K562 (cell line): ENCODE measurements around the gene GLRA3. TPM values are rescaled to one million over a fixed set of nuclear protein-coding genes. Genes with fewer than 3 reads are reported as not detected.
A peak's percentile ranks its signal among the peaks of the same experiment; 100 is the strongest.

Experiments used
- ATAC-seq: fragments of 200-7000 bp; cut with Tn5 transposase; 3 replicates; pipeline ENCODE4 v1.9.1; 2020; ENCODE audit warnings: moderate library complexity
- BruUV-seq: library from RNA; stranded (reverse); fragments of 400-500 nt; replicated peaks from 2 replicates; lab custom pipeline; 2021; lab: Mats Ljungman, UMichigan
- CTCF ChIA-PET: fragments of 300-600 bp; formaldehyde crosslinking; extraction: SDS; loops from one replicate; lab custom pipeline; 2021; ENCODE audit warnings: low intra/inter-chr PET ratio; lab: Yijun Ruan, JAX
- POLR2A ChIA-PET: fragments of 300-600, 350-650 bp; sonication (Branson Sonifier 250); formaldehyde crosslinking; extraction: SDS; loops from one replicate; lab custom pipeline; 2021; ENCODE audit warnings: antibody characterized with exemption, inconsistent platforms; lab: Yijun Ruan, JAX
- DNase-seq, 4 experiments: peaks; one replicate each; pipeline versions ENCODE4 v3.0.0 to v3.0.0-alpha.2; 2011 to 2018; ENCODE audit warnings: low spot score in 3 of 4, mixed read lengths in 3 of 4; ENCODE audit errors: extremely low read depth in 1 of 4
- FAIRE-seq: peaks from 2 replicates; lab custom pipeline; 2011; peaks lifted over from hg19 to GRCh38; lab: Jason Lieb, UNC
- H2AFZ ChIP-seq: 2 replicates; pipeline ENCODE4 v1.6.0; 2011; ENCODE audit warnings: low read depth, low read length, control low read depth, inconsistent platforms
- H3K27ac ChIP-seq: fragments of 200-600 bp; 3 replicates; pipeline ENCODE4 v1.8.0; 2011; ENCODE audit warnings: low read depth, mild to moderate bottlenecking, control low read depth, inconsistent platforms, low read length, moderate library complexity, mixed read lengths; ENCODE audit errors: extremely low read depth
- H3K27me3 ChIP-seq, 2 experiments: fragments of 300-600 bp in 1 of 2; 2 replicates in 1 of 2; 3 replicates in 1 of 2; pipeline versions ENCODE4 v1.6.0 to v1.8.0; 2011; ENCODE audit warnings: inconsistent platforms in 2 of 2, low read length in 2 of 2, mild to moderate bottlenecking in 1 of 2, mixed read lengths in 1 of 2, moderate library complexity in 1 of 2; ENCODE audit not compliant: control insufficient read depth in 2 of 2, insufficient read depth in 2 of 2
- H3K36me3 ChIP-seq: fragments of 300-600 bp; 3 replicates; pipeline ENCODE4 v1.8.0; 2011; ENCODE audit warnings: mild to moderate bottlenecking, low read length, inconsistent platforms; ENCODE audit not compliant: control insufficient read depth, insufficient read depth
- H3K4me1 ChIP-seq, 2 experiments: fragments of 200-600 bp in 1 of 2; replicated peaks in 1 of 2; 2 replicates in 1 of 2; 3 replicates in 1 of 2; pipeline versions ENCODE4 v1.5.1 to v1.8.0; 2011; ENCODE audit warnings: inconsistent platforms in 2 of 2, low read length in 2 of 2, mild to moderate bottlenecking in 1 of 2, mixed read lengths in 1 of 2, moderate library complexity in 1 of 2; ENCODE audit not compliant: control insufficient read depth in 2 of 2, insufficient read depth in 2 of 2
- H3K4me2 ChIP-seq: 2 replicates; pipeline ENCODE4 v1.6.1; 2011; ENCODE audit warnings: low read length, control low read depth, inconsistent platforms, mixed read lengths; ENCODE audit not compliant: insufficient read depth
- H3K4me3 ChIP-seq: fragments of 200-600 bp; sonication (generic), shearing (Covaris generic); 2 replicates; pipeline ENCODE4 v1.5.1; 2016; ENCODE audit warnings: control low read depth, inconsistent platforms
- H3K79me2 ChIP-seq: fragments of 200-600 bp; 3 replicates; pipeline ENCODE4 v1.8.0; 2011; ENCODE audit warnings: low read length, inconsistent platforms; ENCODE audit not compliant: control insufficient read depth, insufficient read depth
- H3K9ac ChIP-seq, 2 experiments: 2 replicates each; pipeline versions ENCODE4 v1.6.0 to v1.6.1; 2011; ENCODE audit warnings: low read depth in 2 of 2, low read length in 2 of 2, control low read depth in 1 of 2, inconsistent platforms in 1 of 2, mild to moderate bottlenecking in 1 of 2, mixed read lengths in 1 of 2; ENCODE audit not compliant: insufficient read depth in 1 of 2
- H3K9me1 ChIP-seq: one replicate; pipeline ENCODE4 v1.6.0; 2011; ENCODE audit warnings: inconsistent platforms, mild to moderate bottlenecking, low read length, moderate library complexity; ENCODE audit not compliant: control insufficient read depth, insufficient read depth
- H3K9me3 ChIP-seq: replicated peaks from 2 replicates; pipeline ENCODE4 v1.5.1; 2011; ENCODE audit warnings: low read depth, low read length, inconsistent platforms; ENCODE audit not compliant: control insufficient read depth, insufficient read depth
- H4K20me1 ChIP-seq: replicated peaks from 2 replicates; pipeline ENCODE4 v1.6.1; 2011; ENCODE audit warnings: low read length, inconsistent platforms, mixed read lengths; ENCODE audit not compliant: control insufficient read depth, insufficient read depth
- CCNT2 ChIP-seq: IDR thresholded peaks from 2 replicates; pipeline ENCODE4 v1.6.1; 2011; ENCODE audit warnings: borderline replicate concordance, low read depth, mild to moderate bottlenecking, moderate library complexity, mixed read lengths, low read length; ENCODE audit not compliant: insufficient read length; ENCODE audit errors: extremely low read depth
- CXXC5 ChIP-seq: fragments of 250-450 bp; sonication (Bioruptor Pico); IDR thresholded peaks from 2 replicates; pipeline ENCODE4 v1.8.0; 2022; ENCODE audit warnings: inconsistent platforms, mild to moderate bottlenecking, moderate library complexity
- DPF2 ChIP-seq: fragments of 450-650 bp; IDR thresholded peaks from 2 replicates; pipeline ENCODE4 v1.6.1; 2016
- ETV5 ChIP-seq: sonication (generic); formaldehyde crosslinking; IDR thresholded peaks from 2 replicates; pipeline ENCODE4 v1.4.0; 2020; ENCODE audit warnings: low read depth, mild to moderate bottlenecking, missing genetic modification reagents
- KAT2B ChIP-seq: IDR thresholded peaks from one replicate; pipeline ENCODE4 v1.6.1; 2012; ENCODE audit warnings: low read depth, mild to moderate bottlenecking, control low read depth, inconsistent platforms, low read length, moderate library complexity
- NBN ChIP-seq: fragments of 450-650 bp; IDR thresholded peaks from 2 replicates; pipeline ENCODE4 v1.6.1; 2016; ENCODE audit warnings: low read depth, mild to moderate bottlenecking
- NCOA1 ChIP-seq: fragments of 450-650 bp; IDR thresholded peaks from 2 replicates; pipeline ENCODE4 v1.6.1; 2016; ENCODE audit warnings: low read depth
- POLR2A ChIP-seq: fragments of 450-650 bp; conservative IDR thresholded peaks from 2 replicates; pipeline ENCODE4 v1.6.1; 2016
- SETDB1 ChIP-seq: IDR thresholded peaks from one replicate; pipeline ENCODE4 v1.6.1; 2012; ENCODE audit warnings: low read length, control low read depth, inconsistent platforms
- SP2 ChIP-seq: IDR thresholded peaks from 2 replicates; pipeline ENCODE4 v1.6.1; 2011; ENCODE audit warnings: mild to moderate bottlenecking, low read depth, low read length, moderate library complexity; ENCODE audit not compliant: poor library complexity, severe bottlenecking; ENCODE audit errors: extremely low read depth
- TGIF2 ChIP-seq: sonication (generic); formaldehyde crosslinking; IDR thresholded peaks from 2 replicates; pipeline ENCODE4 v1.8.1; 2022; ENCODE audit warnings: mild to moderate bottlenecking, missing genetic modification reagents, moderate library complexity
- ZBED1 ChIP-seq: IDR thresholded peaks from 2 replicates; pipeline ENCODE4 v1.6.1; 2014
- ZNF77 ChIP-seq: fragments of 250-450 bp; sonication (Bioruptor Pico); IDR thresholded peaks from 2 replicates; pipeline ENCODE4 v1.5.0; 2020
- WGBS: fragments of 100-300 bp; shearing (Covaris generic); methylation state at CpG from one replicate; pipeline ENCODE4 v1.1.6; 2016; ENCODE audit warnings: low coverage, mixed read lengths; ENCODE audit not compliant: insufficient coverage; ENCODE audit errors: missing lambda C conversion rate; 5-methylcytosine and 5-hydroxymethylcytosine counted together
- in situ Hi-C: fragments of 300-500 bp; cut with MboI; formaldehyde crosslinking; loops from 4 replicates; pipeline ENCODE4 v1.15.0; 2018; ENCODE audit warnings: inconsistent platforms, mixed read lengths
- intact Hi-C: fragments of 100-400 bp; cut with micrococcal nuclease; formaldehyde crosslinking; loops from 2 replicates; pipeline ENCODE4 v1.14.2; 2022
- polyA plus RNA-seq, 8 experiments: library from polyadenylated mRNA; depleted of rRNA in 4 of 8; stranded (reverse) in 5 of 8; unstranded in 3 of 8; fragments of >200 nt; fragmentation: Nextera tagmentation in 2 of 8; fragmentation: Illumina TruSeq in 1 of 8; extraction: Ambion mirVana in 2 of 8; extraction: Trizol in 1 of 8; gene quantifications; 2 replicates each; pipeline versions ENCODE4 v1.2.1 to v1.2.3, GENCODE V29; 2011 to 2014; ENCODE audit warnings: inconsistent platforms in 1 of 8, missing spikeins in 1 of 8
- total RNA-seq, 7 experiments: library from RNA; depleted of rRNA in 6 of 7; stranded (reverse); fragments of >200 nt in 6 of 7; fragmentation: Illumina TruSeq in 2 of 7; extraction: Trizol in 2 of 7; gene quantifications; 2 replicates each; pipeline versions ENCODE4 v1.2.1 to v1.2.3, GENCODE V29; 2011 to 2021; ENCODE audit warnings: low replicate concordance in 1 of 7
- TF ChIP-seq, protein P1 (sequence below): fragments of 250-450 bp; sonication (Bioruptor Pico); IDR thresholded peaks from 2 replicates; pipeline ENCODE4 v1.8.0; 2021; ENCODE audit warnings: moderate library complexity, mild to moderate bottlenecking, inconsistent platforms
- TF ChIP-seq, protein P2 (sequence below): fragments of 200-800 bp; sonication (Bioruptor generic); IDR thresholded peaks from 2 replicates; pipeline ENCODE4 v1.6.1; 2017; ENCODE audit warnings: missing genetic modification characterization, missing compliant biosample characterization
- TF ChIP-seq, protein P3 (sequence below): sonication (generic); formaldehyde crosslinking; IDR thresholded peaks from 2 replicates; pipeline ENCODE4 v1.8.0; 2022; ENCODE audit warnings: mild to moderate bottlenecking, missing genetic modification reagents

The GLRA3 gene
- total and polyA plus RNA-seq, 9 of the 15 experiments (the other 6 are each of a cell fraction or from before 2014, with no cell fraction given), result 0.06 to 0.14 (median 0.08) TPM; not detected in 2

DNA sequence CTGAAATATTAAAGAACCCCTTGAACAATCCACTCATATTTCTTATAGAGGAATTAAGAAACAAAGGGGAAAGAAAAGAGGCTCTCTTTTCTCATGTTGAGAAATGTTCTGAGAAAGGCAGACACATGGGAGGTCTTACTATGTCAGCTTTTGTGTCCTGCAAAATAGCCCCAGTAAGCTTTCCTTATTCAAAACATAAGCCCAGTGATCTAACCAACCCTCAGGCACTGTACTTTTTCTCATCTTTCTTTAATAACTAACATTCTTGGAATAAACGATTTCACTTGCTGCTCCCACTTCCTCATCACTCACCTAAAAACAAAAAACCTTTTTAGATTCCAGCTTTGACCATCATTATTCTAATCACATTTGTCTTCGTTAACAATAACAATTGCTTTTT is 115.9 kb downstream of the GLRA3 start:
- Histone ChIP-seq H2AFZ (peak overlapping the region; percentile 65), H3K9me3 (no peaks in the 10 kb centered on the region), H4K20me1 (no peaks in the 10 kb centered on the region), H3K4me3 (no peak overlapping the region), H3K79me2 (no peaks in the 10 kb centered on the region), H3K9ac (no peak overlapping the region), H3K27me3 (no peaks in the 10 kb centered on the region), H3K27ac (no peak overlapping the region), H3K36me3 (no peaks in the 10 kb centered on the region), H3K4me1 (no peaks in the 10 kb centered on the region; a peak in 1 of 5 replicates), H3K9me1 (no peaks in the 10 kb centered on the region), H3K4me2 (no peak overlapping the region)
- TF ChIP-seq, protein P1, sequence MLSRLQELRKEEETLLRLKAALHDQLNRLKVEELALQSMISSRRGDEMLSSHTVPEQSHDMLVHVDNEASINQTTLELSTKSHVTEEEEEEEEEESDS (CRISPR knock-in tag), result no peak
- TF ChIP-seq CCNT2 (no peak), NCOA1 (no peak), POLR2A (no peak), SETDB1 (no peak), TGIF2 (CRISPR knock-in tag) (no peak)
- intact Hi-C loops (loop anchor here (5.0 kb wide), 1 partner anchor 191 kb away; the partner anchor contains the start of gene HPGD), in situ Hi-C loops (no loop called here)
- FAIRE-seq (no peak), DNase-seq (no peak), ATAC-seq (no peak)
- POLR2A ChIA-PET, result no interaction called here
- CTCF ChIA-PET, result interaction anchor here (1.8 kb wide), 1 partner anchor 348 kb away, joined by 26 read pairs; no protein-coding TSS in a partner anchor
- WGBS, result 35% methylated on average over 2 of the region's 2 CpGs
- no TSS peak for BruUV-seq

DNA sequence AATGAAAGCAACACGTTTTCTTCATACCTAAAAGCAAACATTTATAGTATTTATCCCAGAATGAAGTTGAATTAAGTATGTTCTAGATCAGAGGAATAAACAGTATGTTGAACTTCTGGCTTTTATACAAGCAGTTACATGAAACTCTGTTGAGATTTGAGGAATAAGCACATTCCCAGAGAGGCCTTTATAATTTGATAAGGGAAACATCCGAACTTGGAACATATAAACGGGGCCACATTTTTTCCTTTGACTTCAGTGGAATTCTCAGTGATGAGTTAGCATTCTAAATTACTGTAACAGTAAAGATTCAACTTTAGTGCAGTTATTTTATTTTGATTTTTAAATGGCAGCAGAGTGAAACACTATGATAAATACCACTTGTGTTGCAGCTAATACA is 119.5 kb downstream of the GLRA3 start:
- no peak for FAIRE-seq
- H3K9ac ChIP-seq, result no peak overlapping the region
- in situ Hi-C loops, result no loop called here
- no peaks in the 10 kb centered on the region for H3K36me3 ChIP-seq
- H3K27ac ChIP-seq, result no peak overlapping the region
- H3K79me2 ChIP-seq, result no peaks in the 10 kb centered on the region
- no peak for ATAC-seq
- TF ChIP-seq DPF2 (no peak), CXXC5 (CRISPR knock-in tag) (no peak), ZBED1 (no peak), ZNF77 (CRISPR knock-in tag) (no peak), NBN (no peak), KAT2B (no peak), SP2 (no peak), ETV5 (CRISPR knock-in tag) (no peak)
- TF ChIP-seq, protein P2, sequence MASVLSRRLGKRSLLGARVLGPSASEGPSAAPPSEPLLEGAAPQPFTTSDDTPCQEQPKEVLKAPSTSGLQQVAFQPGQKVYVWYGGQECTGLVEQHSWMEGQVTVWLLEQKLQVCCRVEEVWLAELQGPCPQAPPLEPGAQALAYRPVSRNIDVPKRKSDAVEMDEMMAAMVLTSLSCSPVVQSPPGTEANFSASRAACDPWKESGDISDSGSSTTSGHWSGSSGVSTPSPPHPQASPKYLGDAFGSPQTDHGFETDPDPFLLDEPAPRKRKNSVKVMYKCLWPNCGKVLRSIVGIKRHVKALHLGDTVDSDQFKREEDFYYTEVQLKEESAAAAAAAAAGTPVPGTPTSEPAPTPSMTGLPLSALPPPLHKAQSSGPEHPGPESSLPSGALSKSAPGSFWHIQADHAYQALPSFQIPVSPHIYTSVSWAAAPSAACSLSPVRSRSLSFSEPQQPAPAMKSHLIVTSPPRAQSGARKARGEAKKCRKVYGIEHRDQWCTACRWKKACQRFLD (CRISPR knock-in tag), result no peak
- TF ChIP-seq, protein P3, sequence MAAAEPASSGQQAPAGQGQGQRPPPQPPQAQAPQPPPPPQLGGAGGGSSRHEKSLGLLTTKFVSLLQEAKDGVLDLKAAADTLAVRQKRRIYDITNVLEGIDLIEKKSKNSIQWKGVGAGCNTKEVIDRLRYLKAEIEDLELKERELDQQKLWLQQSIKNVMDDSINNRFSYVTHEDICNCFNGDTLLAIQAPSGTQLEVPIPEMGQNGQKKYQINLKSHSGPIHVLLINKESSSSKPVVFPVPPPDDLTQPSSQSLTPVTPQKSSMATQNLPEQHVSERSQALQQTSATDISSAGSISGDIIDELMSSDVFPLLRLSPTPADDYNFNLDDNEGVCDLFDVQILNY (CRISPR knock-in tag), result no peak
- TF ChIP-seq, all 486 proteins: peak for 0
- Histone ChIP-seq H3K9me3 (no peaks in the 10 kb centered on the region), H4K20me1 (no peaks in the 10 kb centered on the region), H3K27me3 (no peaks in the 10 kb centered on the region), H3K4me3 (no peak overlapping the region), H2AFZ (peak overlapping the region; percentile 30), H3K4me1 (no peaks in the 10 kb centered on the region; a peak in 1 of 5 replicates), H3K4me2 (no peak overlapping the region), H3K9me1 (no peaks in the 10 kb centered on the region)
- no peak for DNase-seq
- intact Hi-C loops, result no loop called here
- no TSS peak for BruUV-seq
- 39% methylated on average over 3 of the region's 3 CpGs for WGBS
- POLR2A ChIA-PET, result interaction anchor here (1.1 kb wide), 1 partner anchor 15 kb away, joined by 3 read pairs; no protein-coding TSS in a partner anchor
- CTCF ChIA-PET, result no interaction called here
